Measurements from ENCODE around the gene PDCD1. TPM values are rescaled to one million over a fixed set of nuclear protein-coding genes. Genes with fewer than 3 reads are reported as not detected.

The PDCD1 gene
- total and polyA plus RNA-seq, 2 of the 13 experiments (the other 11 are each of a cell fraction or from before 2014, with no cell fraction given): 0.04 TPM; not detected in 1

GRCh38 chr2:241822264-241822623, 36.5 kb downstream of the PDCD1 start:
- no peaks in the 10 kb centered on the region for H3K79me2 ChIP-seq (ENCODE audit: insufficient read depth, low read length)
- BruUV-seq (replicated peaks): no TSS peak
- peaks cover 21% of the 10 kb centered on the region for H3K4me1 ChIP-seq (ENCODE audit: insufficient read depth, low read length)
- H4K20me1 ChIP-seq (ENCODE audit: insufficient read depth, low read length): no peaks in the 10 kb centered on the region
- ATAC-seq (no peak), DNase-seq (ENCODE audit: low spot score) (no peak), FAIRE-seq (no peak)
- H3K4me3 ChIP-seq (replicated peaks in 1 of 3; ENCODE audit: insufficient read depth in 1 of 3, low read depth in 2 of 3, low read length in 3 of 3): no peak overlapping the region
- H2AFZ ChIP-seq (ENCODE audit: low read length): no peak overlapping the region
- intact Hi-C loops (cut with micrococcal nuclease; ENCODE audit: unreplicated experiment): no loop called here
- no peak overlapping the region for H3K9ac ChIP-seq (ENCODE audit: insufficient read depth, low read depth, low read length)
- H3K9me3 ChIP-seq (ENCODE audit: low read length): peaks cover 7% of the 10 kb centered on the region
- 67% methylated on average over 14 of the region's 14 CpGs for WGBS (ENCODE audit: low lambda C conversion rate)
- no peak overlapping the region for H3K4me2 ChIP-seq (ENCODE audit: low read depth, low read length)
- CTCF ChIA-PET (ENCODE audit: low intra/inter-chr PET ratio, low total read pairs): no interaction called here
- H3K27me3 ChIP-seq (ENCODE audit: control insufficient read depth in 1 of 2, insufficient read depth in 2 of 2, low read length in 2 of 2): peaks cover 0 to 8% of the 10 kb centered on the region in 2 experiments; a peak in 1 of 5 replicates
- TF ChIP-seq HINFP (CRISPR knock-in tag; IDR thresholded peaks at IDR 0.05; ENCODE audit: low read depth) (no peak), ZNF747 (CRISPR knock-in tag; IDR thresholded peaks at IDR 0.05; ENCODE audit: borderline replicate concordance) (no peak), KDM5B (CRISPR knock-in tag; IDR thresholded peaks at IDR 0.05; ENCODE audit: borderline replicate concordance) (no peak), KDM4B (CRISPR knock-in tag; IDR thresholded peaks at IDR 0.05) (no peak), GABPA (IDR thresholded peaks at IDR 0.05; ENCODE audit: low read depth, low read length) (no peak), GABPA (CRISPR knock-in tag; IDR thresholded peaks at IDR 0.05; ENCODE audit: low read depth) (no peak), SRSF4 (IDR thresholded peaks at IDR 0.05; ENCODE audit: low read depth, low read length, poor library complexity, severe bottlenecking) (no peak), ZNF318 (CRISPR knock-in tag; IDR thresholded peaks at IDR 0.05) (no peak), NRL (CRISPR knock-in tag; IDR thresholded peaks at IDR 0.05; ENCODE audit: borderline replicate concordance) (no peak), UBTF (CRISPR knock-in tag; IDR thresholded peaks at IDR 0.05) (no peak)
- no peaks in the 10 kb centered on the region for H3K36me3 ChIP-seq (replicated peaks in 1 of 2; ENCODE audit: control insufficient read depth in 1 of 2, insufficient read depth in 2 of 2, low read length in 2 of 2)
- in situ Hi-C loops (cut with HindIII; ENCODE audit: extremely low pct_ligation_motif_present, low pct_unique_long_range_greater_than_20kb): no loop called here
- POLR2A ChIA-PET: interaction anchor here (1.1 kb wide), 1 partner anchor 13 kb away, joined by 5 read pairs; the partner anchor contains the start of gene NEU4
- H3K27ac ChIP-seq (ENCODE audit: extremely low read length, insufficient read depth, low read length): no peak overlapping the region
